Neuronal stem cell (in vitro differentiated cells): ENCODE data around the gene OR4D11. TPM values are rescaled to one million over a fixed set of nuclear protein-coding genes. Genes with fewer than 3 reads are reported as not detected.

Experiments used
- DNase-seq: peaks from one replicate; pipeline ENCODE4 v3.0.0-alpha.2; 2013; ENCODE audit warnings: low spot score
- H2AFZ ChIP-seq: one replicate; pipeline ENCODE4 v1.6.1; 2013; ENCODE audit warnings: mild to moderate bottlenecking, low read length, inconsistent platforms
- H2AK5ac ChIP-seq: 2 replicates; pipeline ENCODE4 v1.6.1; 2013; ENCODE audit warnings: low read depth, mild to moderate bottlenecking, inconsistent platforms, low read length, moderate library complexity, mixed read lengths
- H2BK120ac ChIP-seq: 2 replicates; pipeline ENCODE4 v1.6.1; 2013; ENCODE audit warnings: low read depth, mild to moderate bottlenecking, inconsistent platforms, low read length, moderate library complexity, mixed read lengths
- H2BK12ac ChIP-seq: one replicate; pipeline ENCODE4 v1.6.1; 2013; ENCODE audit warnings: low read length, inconsistent platforms
- H2BK15ac ChIP-seq: 2 replicates; pipeline ENCODE4 v1.6.1; 2013; ENCODE audit warnings: mild to moderate bottlenecking, low read length, inconsistent platforms, mixed read lengths
- H2BK5ac ChIP-seq: one replicate; pipeline ENCODE4 v1.6.1; 2013; ENCODE audit warnings: inconsistent platforms, mild to moderate bottlenecking, low read length, moderate library complexity
- H3K14ac ChIP-seq: one replicate; pipeline ENCODE4 v1.6.1; 2013; ENCODE audit warnings: low read length, inconsistent platforms
- H3K18ac ChIP-seq: 2 replicates; pipeline ENCODE4 v1.6.1; 2013; ENCODE audit warnings: low read length, inconsistent platforms
- H3K23ac ChIP-seq: 2 replicates; pipeline ENCODE4 v1.6.1; 2013; ENCODE audit warnings: low read depth, mild to moderate bottlenecking, mixed read lengths, low read length, inconsistent platforms; ENCODE audit not compliant: poor library complexity
- H3K27ac ChIP-seq: replicated peaks from 3 replicates; pipeline ENCODE4 v1.5.1; 2013; ENCODE audit warnings: low read length, inconsistent platforms
- H3K27me3 ChIP-seq, 3 experiments: 2 replicates each; pipeline ENCODE4 v1.6.1; 2013; ENCODE audit warnings: low read length in 3 of 3, mild to moderate bottlenecking in 2 of 3, inconsistent platforms in 1 of 3, low read depth in 1 of 3, mixed read lengths in 1 of 3, moderate library complexity in 1 of 3; ENCODE audit not compliant: control insufficient read depth in 3 of 3, insufficient read depth in 3 of 3
- H3K36me3 ChIP-seq, 2 donors: replicated peaks in 1 of 2; 2 replicates each; pipeline ENCODE4 v1.6.1; 2013; ENCODE audit warnings: low read length in 2 of 2; ENCODE audit not compliant: control insufficient read depth in 2 of 2, insufficient read depth in 2 of 2
- H3K4ac ChIP-seq: 2 replicates; pipeline ENCODE4 v1.6.1; 2013; ENCODE audit warnings: inconsistent platforms, mild to moderate bottlenecking, low read length, moderate library complexity
- H3K4me1 ChIP-seq, 2 donors: 1 replicate in 1 of 2; 2 replicates in 1 of 2; pipeline ENCODE4 v1.6.1; 2013; ENCODE audit warnings: low read length in 2 of 2, low read depth in 1 of 2; ENCODE audit not compliant: control insufficient read depth in 2 of 2, insufficient read depth in 1 of 2
- H3K4me2 ChIP-seq: one replicate; pipeline ENCODE4 v1.6.1; 2013; ENCODE audit warnings: mild to moderate bottlenecking, low read length, inconsistent platforms; ENCODE audit not compliant: insufficient read depth, poor library complexity, severe bottlenecking
- H3K4me3 ChIP-seq, 2 donors: 2 replicates each; pipeline ENCODE4 v1.5.1; 2013; ENCODE audit warnings: low read length in 2 of 2, mild to moderate bottlenecking in 2 of 2, inconsistent platforms in 1 of 2, moderate library complexity in 1 of 2
- H3K79me1 ChIP-seq: one replicate; pipeline ENCODE4 v1.6.1; 2013; ENCODE audit warnings: low read depth, mild to moderate bottlenecking, inconsistent platforms, low read length, moderate library complexity
- H3K9ac ChIP-seq: one replicate; pipeline ENCODE4 v1.6.1; 2013; ENCODE audit warnings: mild to moderate bottlenecking, low read depth, low read length, inconsistent platforms; ENCODE audit not compliant: poor library complexity
- H3K9me3 ChIP-seq, 2 donors: replicated peaks in 1 of 2; 2 replicates each; pipeline versions ENCODE3 to v1.6.1; 2013; ENCODE audit warnings: low read length in 2 of 2, mild to moderate bottlenecking in 2 of 2, inconsistent platforms in 1 of 2, low read depth in 1 of 2, mixed read lengths in 1 of 2, moderate library complexity in 1 of 2; ENCODE audit not compliant: control insufficient read depth in 2 of 2, insufficient read depth in 1 of 2
- H4K8ac ChIP-seq: one replicate; pipeline ENCODE4 v1.6.1; 2013; ENCODE audit warnings: low read depth, mild to moderate bottlenecking, inconsistent platforms, low read length, moderate library complexity
- H4K91ac ChIP-seq: one replicate; pipeline ENCODE4 v1.6.1; 2013; ENCODE audit warnings: low read length, low read depth, mild to moderate bottlenecking, inconsistent platforms; ENCODE audit not compliant: poor library complexity
- WGBS, 2 donors: extraction: QIAGEN DNeasy Blood & Tissue Kit; methylation state at CpG; one replicate each; pipeline ENCODE4 v1.1.7; 2013; ENCODE audit warnings: missing lambda C conversion rate in 2 of 2, mixed read lengths in 1 of 2; ENCODE audit not compliant: insufficient read length in 2 of 2, insufficient replicate concordance in 1 of 2; ENCODE audit errors: extremely low coverage in 2 of 2; 5-methylcytosine and 5-hydroxymethylcytosine counted together
- polyA plus RNA-seq, 2 experiments: library from polyadenylated mRNA; stranded (reverse); fragments of 200-250 nt; gene quantifications; one replicate each; pipeline ENCODE4 v1.2.3, GENCODE V29; 2013

OR4D11 gene
- not detected for polyA plus RNA-seq (2013, experiment 1 of 2)
- not detected for polyA plus RNA-seq (2013, experiment 2 of 2)

GRCh38 chr11:59503276-59503675 lies at the start of gene OR4D11:
TSS of gene OR4D11 (plus strand) at chr11:59503576. CDS start at chr11:59503576, 0 bp downstream.
- Histone ChIP-seq H2BK12ac (no peak within 1 kb of the TSS), H4K91ac (no peak within 1 kb of the TSS), H2AK5ac (peak within 1 kb of the TSS; percentile 42), H3K4me3 (no peak within 1 kb of the TSS), H3K9me3 (no peaks in the 10 kb centered on the region), H3K79me1 (no peaks in the 10 kb centered on the region), H2BK5ac (no peak within 1 kb of the TSS), H3K4ac (no peak within 1 kb of the TSS), H3K14ac (no peak within 1 kb of the TSS), H3K4me2 (no peak within 1 kb of the TSS), H4K8ac (no peak within 1 kb of the TSS), H2AFZ (no peak within 1 kb of the TSS), H3K9ac (no peak within 1 kb of the TSS), H3K4me1 (no peaks in the 10 kb centered on the region), H3K36me3 (no peaks in the 10 kb centered on the region), H2BK15ac (no peak within 1 kb of the TSS), H3K23ac (no peak within 1 kb of the TSS), H2BK120ac (no peak within 1 kb of the TSS), H3K27me3 (peaks cover 0 to 5% (median 0%) of the 10 kb centered on the region in 3 experiments), H3K27ac (no peak within 1 kb of the TSS), H3K18ac (no peak within 1 kb of the TSS)
- no peak for DNase-seq

- Histone ChIP-seq H2BK15ac (no peak within 1 kb of the TSS), H3K14ac (no peak within 1 kb of the TSS), H3K79me1 (no peaks in the 10 kb centered on the region), H2AFZ (no peak within 1 kb of the TSS), H3K4ac (no peak within 1 kb of the TSS), H3K27me3 (peaks cover 0 to 13% (median 0%) of the 10 kb centered on the region in 3 experiments), H3K36me3 (no peaks in the 10 kb centered on the region), H2BK120ac (no peak within 1 kb of the TSS), H3K27ac (no peak within 1 kb of the TSS), H3K4me3 (no peak within 1 kb of the TSS), H3K18ac (no peak within 1 kb of the TSS), H3K4me2 (no peak within 1 kb of the TSS), H3K9me3 (no peaks in the 10 kb centered on the region), H2BK12ac (no peak within 1 kb of the TSS), H3K4me1 (no peaks in the 10 kb centered on the region), H4K8ac (no peak within 1 kb of the TSS), H3K9ac (no peak within 1 kb of the TSS), H2BK5ac (no peak within 1 kb of the TSS), H4K91ac (no peak within 1 kb of the TSS), H2AK5ac (no peak within 1 kb of the TSS), H3K23ac (no peak within 1 kb of the TSS)
- WGBS, 2 donors = no CpG with 5 or more reads among the region's 2 CpGs
- no peak for DNase-seq
Observed at GRCh38 chr11:59456661-59457060, 46.7 kb upstream of the OR4D11 start, which contains the start of gene OR4D6. TSS of gene OR4D6 (plus strand) at chr11:59456961. CDS start at chr11:59456961, 0 bp downstream.

DNA sequence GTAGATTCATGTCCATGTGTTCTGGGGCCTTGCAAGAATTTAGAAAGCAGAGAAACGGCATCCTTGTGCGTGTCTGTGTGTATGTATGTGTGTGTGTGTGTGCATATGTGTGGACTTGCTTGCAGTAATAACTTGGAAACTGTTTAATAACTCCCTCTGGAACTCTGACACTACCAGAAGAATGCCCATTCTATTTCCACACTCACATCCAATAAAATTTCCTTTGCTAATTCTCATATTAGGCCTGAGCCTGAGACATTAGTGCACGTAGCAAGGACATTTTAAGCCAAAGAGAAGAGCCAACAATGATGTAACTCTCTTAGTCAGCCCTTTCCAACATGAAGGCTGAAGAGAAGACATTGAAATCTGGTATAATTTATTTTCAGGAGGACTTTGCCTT lies 43.5 kb upstream of the OR4D11 start:
- no peak overlapping the region for H2BK5ac ChIP-seq
- H3K27me3 ChIP-seq = peaks cover 0 to 13% (median 0%) of the 10 kb centered on the region in 3 experiments
- H4K8ac ChIP-seq = no peak overlapping the region
- H3K27ac ChIP-seq = no peak overlapping the region
- no peak overlapping the region for H3K4me2 ChIP-seq
- no peaks in the 10 kb centered on the region for H3K9me3 ChIP-seq
- no peak overlapping the region for H2AK5ac ChIP-seq
- WGBS, 2 donors = no CpG with 5 or more reads among the region's 3 CpGs
- no peak overlapping the region for H2AFZ ChIP-seq
- H2BK120ac ChIP-seq = no peak overlapping the region
- no peak overlapping the region for H2BK15ac ChIP-seq
- DNase-seq = no peak
- peaks cover 0 to 2% of the 10 kb centered on the region in 2 donors for H3K4me1 ChIP-seq
- H4K91ac ChIP-seq = no peak overlapping the region
- no peak overlapping the region for H3K23ac ChIP-seq
- H3K36me3 ChIP-seq = no peaks in the 10 kb centered on the region
- no peak overlapping the region for H2BK12ac ChIP-seq
- H3K79me1 ChIP-seq = no peaks in the 10 kb centered on the region
- no peak overlapping the region for H3K18ac ChIP-seq
- H3K14ac ChIP-seq = no peak overlapping the region
- no peak overlapping the region for H3K4me3 ChIP-seq
- no peak overlapping the region for H3K4ac ChIP-seq
- H3K9ac ChIP-seq = no peak overlapping the region

DNA sequence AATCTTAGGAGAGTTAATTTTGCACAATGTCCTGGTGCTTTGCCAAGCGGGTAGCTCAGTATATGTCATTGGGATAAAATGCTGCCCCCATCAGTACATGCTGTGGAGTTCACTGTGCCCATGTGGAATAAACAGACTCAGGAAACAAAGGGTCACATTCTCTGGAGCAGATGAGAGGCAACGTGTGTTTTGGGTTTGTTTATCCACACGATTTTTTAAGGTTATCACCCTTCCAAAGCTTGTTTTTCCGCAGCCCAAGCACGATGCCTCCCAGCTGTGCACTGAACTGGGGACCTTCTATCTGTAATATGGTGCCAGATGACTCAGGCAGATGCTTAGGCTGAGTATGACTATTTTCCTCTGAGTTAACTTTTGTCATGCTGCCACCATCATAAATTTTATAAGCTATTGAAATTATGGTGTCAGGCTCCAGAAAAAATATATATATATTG lies 40.2 kb upstream of the OR4D11 start:
- H3K23ac ChIP-seq = no peak overlapping the region
- H3K4me3 ChIP-seq = no peak overlapping the region
- H3K27ac ChIP-seq = no peak overlapping the region
- H2AFZ ChIP-seq = no peak overlapping the region
- H3K36me3 ChIP-seq = no peaks in the 10 kb centered on the region
- no peak overlapping the region for H2BK5ac ChIP-seq
- no peak overlapping the region for H4K8ac ChIP-seq
- H2AK5ac ChIP-seq = no peak overlapping the region
- H4K91ac ChIP-seq = no peak overlapping the region
- H3K9me3 ChIP-seq = no peaks in the 10 kb centered on the region
- H3K9ac ChIP-seq = no peak overlapping the region
- no peak overlapping the region for H3K4me2 ChIP-seq
- no peaks in the 10 kb centered on the region for H3K79me1 ChIP-seq
- H3K27me3 ChIP-seq = no peaks in the 10 kb centered on the region
- no peak overlapping the region for H2BK12ac ChIP-seq
- WGBS, 2 donors = no CpG with 5 or more reads among the region's 5 CpGs
- H2BK120ac ChIP-seq = no peak overlapping the region
- no peak overlapping the region for H3K14ac ChIP-seq
- peaks cover 0 to 2% of the 10 kb centered on the region in 2 donors for H3K4me1 ChIP-seq
- DNase-seq = no peak
- H3K4ac ChIP-seq = no peak overlapping the region
- H2BK15ac ChIP-seq = no peak overlapping the region
- no peak overlapping the region for H3K18ac ChIP-seq
